ENCODE data around the gene SRBD1.

The SRBD1 gene

GRCh38 chr2:45458909-45459563, 152.0 kb downstream of the SRBD1 start:
- peak; percentile 12 for DNase-seq

DNA sequence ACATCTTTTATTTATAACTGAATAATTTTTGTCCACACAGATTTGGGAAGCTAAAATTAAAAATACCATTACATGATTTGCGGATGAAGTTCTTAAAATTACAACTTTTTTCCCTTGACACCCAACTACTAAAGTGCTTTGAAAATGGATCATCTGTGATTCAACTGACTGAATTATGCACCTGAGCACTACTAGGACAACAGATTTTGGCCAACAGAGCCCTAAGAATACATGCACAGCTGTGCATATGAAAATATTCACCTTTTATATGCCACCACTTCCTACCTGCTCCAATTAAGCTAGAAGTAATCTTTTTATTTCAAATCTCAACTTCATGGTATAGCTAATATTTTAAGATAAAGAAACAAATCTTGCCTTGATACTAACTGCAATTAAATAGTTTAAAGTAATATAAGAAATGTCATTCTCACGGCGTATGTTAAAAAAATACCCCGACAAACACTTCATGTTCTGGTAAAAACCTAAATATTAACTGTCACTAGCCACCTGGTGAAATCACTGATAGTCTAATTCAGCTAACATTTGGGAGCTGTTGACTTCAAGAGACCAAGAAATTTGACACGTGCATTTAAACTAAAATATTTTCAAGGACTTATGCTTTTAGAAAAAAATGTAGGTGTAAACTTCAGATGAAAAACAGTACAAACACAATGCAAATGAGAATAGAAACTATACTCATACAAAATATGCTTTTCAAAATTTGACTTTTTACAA, 153.7 kb downstream of the SRBD1 start:
- DNase-seq: no peak

DNA sequence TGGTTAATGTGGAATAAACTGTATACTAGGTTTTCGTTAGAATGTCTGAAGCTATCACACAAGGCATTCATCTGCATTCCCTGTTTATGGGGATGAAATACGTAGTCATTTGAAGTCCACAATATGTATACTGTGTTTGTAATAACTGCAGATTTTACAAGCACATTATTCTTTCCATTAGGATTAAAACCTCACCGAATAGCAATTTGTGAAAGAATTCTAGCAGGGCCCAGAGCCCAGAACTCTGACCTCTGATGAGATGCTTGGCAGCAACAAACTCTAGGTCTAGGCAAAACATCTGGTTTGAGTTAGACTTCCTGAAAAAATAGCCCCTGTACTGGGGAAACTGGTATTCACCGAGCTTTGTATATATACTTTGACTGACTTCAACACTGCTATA, 158.2 kb downstream of the SRBD1 start:
- no peak for DNase-seq

DNA sequence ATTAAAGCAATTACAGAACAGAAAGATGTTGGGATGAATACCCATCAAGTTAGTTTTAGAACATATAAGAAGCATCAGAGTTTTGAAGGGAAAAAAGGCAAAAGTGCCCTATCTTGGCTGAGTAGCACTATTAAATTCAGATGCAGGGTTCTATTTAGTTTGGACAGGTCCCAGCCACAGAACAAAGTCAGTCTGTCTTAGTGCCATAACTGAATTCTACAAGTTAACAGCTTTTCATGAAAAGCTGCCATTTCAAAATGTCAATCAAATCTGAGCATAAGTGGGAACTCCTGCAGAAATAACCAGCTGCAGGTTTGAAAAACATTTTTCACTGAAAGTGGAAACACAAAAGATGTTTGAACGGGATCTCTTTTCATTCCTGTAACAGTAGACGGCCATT, 160.4 kb downstream of the SRBD1 start:
- DNase-seq: peak; percentile 50

GRCh38 chr2:45448217-45448616, 162.8 kb downstream of the SRBD1 start:
- DNase-seq: no peak

DNA sequence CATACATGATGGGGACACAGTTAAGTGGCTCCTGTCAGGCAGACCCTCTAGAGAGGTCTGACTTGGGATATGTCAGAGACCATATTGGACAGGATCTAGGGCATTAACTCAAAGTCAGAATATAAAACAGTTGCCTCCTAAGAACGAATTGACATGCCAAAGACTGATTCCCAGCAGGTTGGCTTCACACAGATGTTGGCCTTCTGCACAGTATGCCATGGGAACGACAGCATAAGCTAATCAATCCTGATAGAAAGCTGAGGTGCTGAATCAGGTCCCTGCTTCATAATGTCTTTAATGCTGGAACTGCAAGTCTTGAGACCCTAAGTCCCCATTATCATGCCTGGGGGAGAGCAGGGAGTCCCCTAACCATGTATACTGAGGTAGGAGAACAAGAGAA, 165.1 kb downstream of the SRBD1 start:
- no peak for DNase-seq

GRCh38 chr2:45445037-45445436, 166.0 kb downstream of the SRBD1 start:
- DNase-seq: no peak

DNA sequence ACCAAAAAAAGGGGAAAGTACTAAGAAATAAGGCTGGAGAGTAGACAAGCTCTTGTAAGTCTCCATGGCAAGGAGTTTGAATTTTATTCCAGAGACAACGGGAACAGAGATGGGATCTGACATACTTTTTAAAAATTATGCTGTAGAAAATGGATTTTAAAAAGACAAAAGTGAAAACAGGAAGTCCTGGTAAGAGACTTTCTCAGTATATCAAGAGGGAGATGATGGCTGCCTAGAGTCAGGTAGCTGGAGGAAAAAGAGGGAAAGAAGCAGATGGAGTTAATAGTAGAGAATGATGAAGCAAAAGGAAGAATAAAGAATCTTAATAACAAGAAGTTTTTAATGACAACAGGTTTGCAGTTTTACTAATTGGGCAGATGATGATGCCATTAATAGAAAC, 168.1 kb downstream of the SRBD1 start:
- DNase-seq: no peak

GRCh38 chr2:45442026-45442425, 169.0 kb downstream of the SRBD1 start:
- no peak for DNase-seq

DNA sequence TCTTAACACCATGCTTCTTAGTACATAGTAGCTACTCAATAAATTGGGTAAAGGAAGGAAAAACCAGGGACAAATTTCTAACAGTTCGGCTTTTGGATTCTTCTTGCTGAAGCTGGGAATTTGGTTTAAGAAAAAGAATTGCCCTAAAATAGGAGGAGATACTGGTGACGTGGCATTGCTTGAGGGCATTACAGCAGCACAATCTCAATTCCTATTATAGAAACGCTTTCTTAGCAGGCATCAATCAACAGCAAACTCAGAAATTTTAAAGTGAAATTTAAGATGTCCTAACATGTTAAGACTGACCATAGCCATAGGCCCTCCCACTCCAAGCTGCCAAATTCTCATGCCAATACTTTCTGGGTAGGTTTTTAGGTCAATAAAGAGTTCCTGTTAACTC, 169.5 kb downstream of the SRBD1 start:
- no peak for DNase-seq

DNA sequence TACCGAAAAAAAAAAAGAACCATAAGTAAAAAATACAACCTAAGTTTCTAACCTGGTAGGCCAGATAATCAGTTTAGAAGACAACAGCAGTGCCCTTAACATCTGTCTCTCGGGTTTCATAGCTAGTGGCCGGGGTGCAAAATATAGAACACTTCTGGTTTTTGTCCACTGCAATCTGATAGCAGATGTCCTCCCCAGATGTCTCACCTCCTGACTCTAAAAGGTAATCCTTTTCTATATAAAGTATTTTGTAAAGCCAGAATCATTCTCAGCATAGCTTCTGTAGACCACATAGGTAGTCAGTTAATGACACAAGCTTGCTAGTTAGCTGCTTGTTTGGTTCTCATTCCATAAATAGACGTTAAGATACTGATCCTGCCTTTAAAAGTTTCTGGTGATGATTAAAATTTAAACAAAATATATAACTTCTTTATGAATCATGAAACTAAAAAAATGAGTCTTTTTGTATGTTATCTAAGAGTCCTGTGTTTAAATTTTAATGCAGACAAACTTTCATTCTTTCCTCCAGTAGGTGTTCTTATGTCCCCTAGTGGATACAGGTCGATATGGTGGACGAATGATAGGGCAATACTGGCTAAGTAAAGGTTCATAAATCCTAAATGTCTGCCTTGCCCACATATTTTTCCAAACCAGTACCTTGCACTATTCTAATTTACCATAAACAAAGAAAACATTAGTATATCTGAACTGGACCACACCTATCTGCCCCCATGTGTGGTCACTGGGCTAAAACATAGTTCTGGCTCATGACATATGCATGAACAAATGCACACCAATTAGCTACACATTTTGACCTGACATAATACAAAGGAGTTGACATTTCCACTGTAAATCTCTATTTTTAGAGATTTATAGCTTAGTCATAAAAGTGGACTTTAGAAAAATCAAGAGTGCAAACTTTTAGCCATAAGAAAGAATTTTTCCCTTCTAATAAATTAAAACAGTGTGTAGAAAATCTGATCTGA, 171.0 kb downstream of the SRBD1 start:
- no peak for DNase-seq

DNA sequence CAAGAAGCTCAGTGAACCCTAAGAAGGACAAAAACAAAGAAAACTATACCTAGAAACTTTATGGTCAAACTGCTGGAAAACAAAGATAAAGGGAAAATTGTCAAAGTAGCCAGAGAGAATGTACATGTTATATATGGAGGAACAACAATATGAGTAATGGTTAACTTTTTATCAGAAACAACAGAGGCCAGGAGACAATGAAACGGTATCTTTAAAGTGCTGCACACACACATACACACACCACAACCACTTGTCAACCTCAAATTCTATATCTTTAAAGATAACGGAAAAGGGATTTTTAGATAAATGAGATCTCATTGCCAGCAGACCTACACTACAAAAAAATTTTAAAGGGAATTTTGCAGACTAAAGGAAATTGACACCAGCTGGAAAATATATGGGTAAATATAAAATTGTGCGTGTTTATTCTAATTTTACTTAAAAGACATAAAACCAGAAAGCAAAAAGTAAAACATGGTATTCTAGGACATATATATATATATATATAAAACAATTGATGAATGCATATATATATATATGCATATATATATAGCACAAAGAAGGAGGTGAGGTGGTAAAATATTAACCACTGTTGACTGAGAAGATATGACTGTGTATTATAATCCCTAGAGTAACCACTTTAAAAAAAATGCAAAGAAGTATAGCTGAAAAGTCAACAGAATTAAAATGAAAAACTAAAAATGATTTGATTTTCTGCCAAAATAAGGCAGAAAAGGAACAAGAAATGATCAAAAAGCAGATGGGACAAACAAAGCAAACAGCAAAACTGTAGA, 172.0 kb downstream of the SRBD1 start:
- DNase-seq: no peak

- DNase-seq: no peak
Measured at GRCh38 chr2:45436456-45436855, 174.6 kb downstream of the SRBD1 start.

DNA sequence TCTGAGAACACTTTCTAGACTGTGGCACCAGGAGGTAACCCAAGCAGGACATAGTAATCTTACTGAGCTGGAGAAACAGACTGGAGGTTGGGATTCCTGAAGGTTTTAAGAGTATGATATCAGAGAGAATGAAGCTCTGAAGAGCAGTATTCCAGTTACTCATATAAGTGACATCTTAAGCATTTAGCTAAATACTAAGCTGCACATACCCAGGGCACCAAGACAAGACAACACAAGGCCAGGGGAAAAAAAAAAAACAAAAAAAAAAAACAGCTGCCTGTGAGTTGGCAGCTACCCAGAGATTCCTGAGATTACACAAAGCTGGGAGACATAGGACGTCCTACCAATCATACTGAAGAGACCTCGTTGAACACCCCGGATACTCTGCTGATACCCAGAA, 175.8 kb downstream of the SRBD1 start:
- DNase-seq: no peak

GRCh38 chr2:45433363-45433762, 177.7 kb downstream of the SRBD1 start:
- no peak for DNase-seq

GRCh38 chr2:45432406-45432805, 178.7 kb downstream of the SRBD1 start:
- DNase-seq: no peak

GRCh38 chr2:45426025-45426424, 185.0 kb downstream of the SRBD1 start:
- DNase-seq: peak; percentile 38

- DNase-seq: no peak
Measured at GRCh38 chr2:45422921-45423320, 188.1 kb downstream of the SRBD1 start.

DNA sequence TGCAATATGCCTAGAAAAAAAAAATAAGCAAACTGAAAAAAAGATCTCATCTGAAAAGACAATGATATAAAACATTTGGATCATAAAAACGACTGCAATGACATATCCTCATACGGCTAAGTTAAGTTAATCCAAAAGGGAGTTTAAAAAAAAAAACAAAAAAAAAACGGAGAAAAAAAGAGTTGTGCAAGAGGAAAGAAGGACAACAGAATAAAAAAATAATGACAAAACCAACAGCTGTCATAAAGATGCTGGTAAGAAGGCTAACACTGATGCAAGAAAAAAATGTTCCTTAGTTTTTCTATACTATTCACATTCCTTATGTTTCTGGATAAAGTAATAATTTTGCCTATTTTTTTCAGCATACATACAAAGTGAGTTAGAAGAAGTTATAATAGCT, 192.5 kb downstream of the SRBD1 start:
- DNase-seq: no peak

DNA sequence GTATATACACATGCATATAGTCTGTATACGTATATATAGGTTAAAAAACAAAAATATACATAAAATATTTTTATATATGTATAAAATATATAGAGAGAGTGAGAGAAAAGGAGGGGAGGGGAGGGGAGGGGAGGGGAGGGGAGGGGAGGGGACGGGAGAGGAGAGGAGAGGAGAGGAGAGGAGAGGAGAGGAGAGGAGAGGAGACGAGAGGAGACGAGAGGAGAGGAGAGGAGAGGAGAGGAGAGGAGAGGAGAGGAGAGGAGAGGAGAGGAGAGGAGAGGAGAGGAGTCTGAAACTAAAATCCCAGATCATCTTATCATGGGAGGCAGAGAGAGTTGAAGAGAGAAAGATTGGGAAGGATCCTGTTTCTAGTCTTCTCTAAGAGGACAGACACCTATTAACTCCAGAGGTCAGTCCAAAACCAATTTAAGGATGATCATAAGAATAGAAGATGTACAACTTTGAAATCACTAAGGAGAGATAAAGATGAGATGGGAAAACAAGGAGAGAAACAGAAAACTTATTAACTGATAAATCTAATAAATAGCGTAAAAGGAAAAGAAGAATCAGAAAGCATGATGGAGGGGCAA, 195.4 kb downstream of the SRBD1 start:
- no peak for DNase-seq

- peak; percentile 30 for DNase-seq
Measured at GRCh38 chr2:45412754-45413379, 198.2 kb downstream of the SRBD1 start.

- DNase-seq: no peak
Measured at GRCh38 chr2:45409677-45410076, 201.4 kb downstream of the SRBD1 start.
